DOHH2 (cell line): ENCODE results near the gene DHRS3.

ENCODE experiments used
- H3F3A ChIP-seq: fragments of 200-600 bp; sonication (generic), shearing (Covaris generic); 2 replicates; pipeline ENCODE4 v1.6.0; 2016; ENCODE audit warnings: antibody characterized with exemption, mild to moderate bottlenecking; ENCODE audit not compliant: control insufficient read depth, insufficient read depth
- H3K27ac ChIP-seq: fragments of 200-600 bp; sonication (generic); 2 replicates; pipeline ENCODE4 v1.5.1; 2014; ENCODE audit warnings: low read depth, mild to moderate bottlenecking, low read length, moderate library complexity
- H3K27me3 ChIP-seq: fragments of 200-600 bp; sonication (generic); 2 replicates; pipeline ENCODE4 v1.6.1; 2014; ENCODE audit warnings: mild to moderate bottlenecking, low read length, mixed read lengths; ENCODE audit not compliant: control insufficient read depth
- H3K36me3 ChIP-seq: fragments of 200-600 bp; sonication (generic); 2 replicates; pipeline ENCODE4 v1.6.1; 2014; ENCODE audit warnings: mild to moderate bottlenecking, low read length, moderate library complexity, mixed read lengths; ENCODE audit not compliant: control insufficient read depth
- H3K4me1 ChIP-seq: fragments of 200-600 bp; sonication (generic); 2 replicates; pipeline ENCODE4 v1.6.1; 2014; ENCODE audit warnings: mild to moderate bottlenecking, low read length, mixed read lengths; ENCODE audit not compliant: control insufficient read depth
- H3K4me2 ChIP-seq: fragments of 200-600 bp; sonication (generic); 2 replicates; pipeline ENCODE4 v1.6.0; 2014; ENCODE audit warnings: mild to moderate bottlenecking, low read length, moderate library complexity
- H3K4me3 ChIP-seq: fragments of 200-600 bp; sonication (generic); 2 replicates; pipeline ENCODE4 v1.5.1; 2014; ENCODE audit warnings: mild to moderate bottlenecking, low read length, mixed read lengths
- H3K79me2 ChIP-seq: fragments of 200-600 bp; sonication (generic); 2 replicates; pipeline ENCODE4 v1.6.1; 2014; ENCODE audit warnings: mild to moderate bottlenecking, low read length, mixed read lengths; ENCODE audit not compliant: control insufficient read depth
- H3K9me2 ChIP-seq: fragments of 200-600 bp; sonication (generic); replicated peaks from 2 replicates; pipeline ENCODE4 v1.6.1; 2014; ENCODE audit warnings: mild to moderate bottlenecking, low read length, mixed read lengths; ENCODE audit not compliant: control insufficient read depth
- H3K9me3 ChIP-seq: fragments of 200-600 bp; sonication (generic); 2 replicates; pipeline ENCODE4 v1.6.1; 2014; ENCODE audit warnings: antibody characterized with exemption, low read length, mixed read lengths; ENCODE audit not compliant: control insufficient read depth, insufficient read depth
- H4K20me1 ChIP-seq: fragments of 200-600 bp; sonication (generic); 2 replicates; pipeline ENCODE4 v1.6.0; 2014; ENCODE audit warnings: low read depth, mild to moderate bottlenecking, antibody characterized with exemption, low read length, moderate library complexity; ENCODE audit not compliant: control insufficient read depth, insufficient read depth
- EZH2phosphoT487 ChIP-seq: fragments of 200-600 bp; sonication (generic); IDR thresholded peaks from 2 replicates; pipeline ENCODE4 v1.6.1; 2017; ENCODE audit warnings: borderline replicate concordance, mild to moderate bottlenecking, antibody characterized with exemption, low read length, moderate library complexity, mixed read lengths
- TF ChIP-seq, protein P1 (sequence below): fragments of 200-600 bp; sonication (generic); IDR thresholded peaks from one replicate; pipeline ENCODE4 v1.5.1; 2014; ENCODE audit warnings: antibody characterized with exemption, mild to moderate bottlenecking, low read depth, low read length; ENCODE audit not compliant: poor library complexity, severe bottlenecking

DHRS3 gene

DNA sequence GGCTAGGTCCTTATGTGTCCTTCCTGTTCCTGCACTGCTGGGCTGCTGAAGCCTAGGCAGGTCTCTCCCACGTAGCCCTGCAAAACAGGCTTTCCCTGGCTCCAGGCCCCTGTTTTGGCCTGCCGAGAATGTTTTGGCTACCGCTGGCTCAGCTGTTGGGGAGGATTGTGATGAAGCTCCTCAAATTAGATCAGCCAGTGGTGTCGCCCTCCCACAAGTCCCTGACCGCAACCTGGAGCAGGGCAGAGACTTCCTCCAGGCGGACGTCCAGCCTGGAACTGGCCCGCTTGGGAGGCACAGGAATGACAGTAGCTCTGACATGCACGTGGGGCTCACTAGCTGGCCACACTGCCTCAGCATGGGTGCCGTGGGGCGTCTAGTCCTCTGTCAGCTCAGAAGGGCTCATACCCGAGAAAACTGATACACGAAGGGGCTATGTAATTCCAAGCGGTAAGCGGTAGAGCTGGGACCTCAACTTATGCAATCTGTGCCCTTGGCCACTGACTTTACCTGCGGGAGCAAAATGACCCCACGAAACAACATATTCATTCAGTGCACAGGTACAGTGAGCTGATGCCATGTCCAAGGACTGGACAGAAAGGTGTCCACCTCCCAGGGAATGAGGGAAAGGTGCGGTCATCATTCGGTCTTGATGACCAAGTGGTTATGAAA is 26.6 kb downstream of the DHRS3 start:
- Histone ChIP-seq H3K4me3 (no peak overlapping the region), H3K9me3 (no peaks in the 10 kb centered on the region), H3K27me3 (peaks cover 10% of the 10 kb centered on the region), H3K79me2 (no peaks in the 10 kb centered on the region), H3K9me2 (no peaks in the 10 kb centered on the region), H4K20me1 (no peaks in the 10 kb centered on the region), H3K36me3 (no peaks in the 10 kb centered on the region), H3F3A (no peaks in the 10 kb centered on the region), H3K4me2 (no peak overlapping the region), H3K4me1 (no peaks in the 10 kb centered on the region), H3K27ac (no peak overlapping the region)
- TF ChIP-seq, protein P1, sequence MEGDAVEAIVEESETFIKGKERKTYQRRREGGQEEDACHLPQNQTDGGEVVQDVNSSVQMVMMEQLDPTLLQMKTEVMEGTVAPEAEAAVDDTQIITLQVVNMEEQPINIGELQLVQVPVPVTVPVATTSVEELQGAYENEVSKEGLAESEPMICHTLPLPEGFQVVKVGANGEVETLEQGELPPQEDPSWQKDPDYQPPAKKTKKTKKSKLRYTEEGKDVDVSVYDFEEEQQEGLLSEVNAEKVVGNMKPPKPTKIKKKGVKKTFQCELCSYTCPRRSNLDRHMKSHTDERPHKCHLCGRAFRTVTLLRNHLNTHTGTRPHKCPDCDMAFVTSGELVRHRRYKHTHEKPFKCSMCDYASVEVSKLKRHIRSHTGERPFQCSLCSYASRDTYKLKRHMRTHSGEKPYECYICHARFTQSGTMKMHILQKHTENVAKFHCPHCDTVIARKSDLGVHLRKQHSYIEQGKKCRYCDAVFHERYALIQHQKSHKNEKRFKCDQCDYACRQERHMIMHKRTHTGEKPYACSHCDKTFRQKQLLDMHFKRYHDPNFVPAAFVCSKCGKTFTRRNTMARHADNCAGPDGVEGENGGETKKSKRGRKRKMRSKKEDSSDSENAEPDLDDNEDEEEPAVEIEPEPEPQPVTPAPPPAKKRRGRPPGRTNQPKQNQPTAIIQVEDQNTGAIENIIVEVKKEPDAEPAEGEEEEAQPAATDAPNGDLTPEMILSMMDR = no peak
- no peak for TF ChIP-seq EZH2phosphoT487

DNA sequence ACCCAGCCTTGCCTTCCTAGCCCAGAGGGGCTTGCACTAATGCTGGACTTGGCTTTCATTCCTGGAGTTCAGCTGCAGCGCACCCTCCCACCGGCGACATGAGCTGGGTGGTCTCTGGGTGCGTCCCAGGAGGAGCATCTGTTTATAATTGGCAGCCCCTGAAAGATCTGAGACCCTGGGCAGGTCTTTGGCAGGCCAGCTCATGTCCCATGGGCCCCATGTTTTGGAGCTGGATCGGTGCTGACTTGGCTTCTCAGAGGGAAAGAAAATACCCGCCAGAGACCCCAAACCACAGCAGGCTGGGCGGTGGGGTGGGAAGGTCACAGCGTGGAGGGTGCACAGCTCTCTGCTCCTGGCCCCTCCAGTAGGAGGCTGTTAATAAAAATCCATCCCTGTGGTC is 29.3 kb downstream of the DHRS3 start:
- H3K4me2 ChIP-seq = no peak overlapping the region
- no peaks in the 10 kb centered on the region for H3K9me2 ChIP-seq
- TF ChIP-seq EZH2phosphoT487 = no peak
- TF ChIP-seq, protein P1 = no peak
- H4K20me1 ChIP-seq = no peaks in the 10 kb centered on the region
- H3K79me2 ChIP-seq = no peaks in the 10 kb centered on the region
- no peaks in the 10 kb centered on the region for H3K4me1 ChIP-seq
- no peak overlapping the region for H3K27ac ChIP-seq
- no peaks in the 10 kb centered on the region for H3F3A ChIP-seq
- H3K27me3 ChIP-seq = no peaks in the 10 kb centered on the region; the same call in 1 of the 2 replicates
- no peaks in the 10 kb centered on the region for H3K36me3 ChIP-seq
- H3K4me3 ChIP-seq = no peak overlapping the region
- no peaks in the 10 kb centered on the region for H3K9me3 ChIP-seq

DNA sequence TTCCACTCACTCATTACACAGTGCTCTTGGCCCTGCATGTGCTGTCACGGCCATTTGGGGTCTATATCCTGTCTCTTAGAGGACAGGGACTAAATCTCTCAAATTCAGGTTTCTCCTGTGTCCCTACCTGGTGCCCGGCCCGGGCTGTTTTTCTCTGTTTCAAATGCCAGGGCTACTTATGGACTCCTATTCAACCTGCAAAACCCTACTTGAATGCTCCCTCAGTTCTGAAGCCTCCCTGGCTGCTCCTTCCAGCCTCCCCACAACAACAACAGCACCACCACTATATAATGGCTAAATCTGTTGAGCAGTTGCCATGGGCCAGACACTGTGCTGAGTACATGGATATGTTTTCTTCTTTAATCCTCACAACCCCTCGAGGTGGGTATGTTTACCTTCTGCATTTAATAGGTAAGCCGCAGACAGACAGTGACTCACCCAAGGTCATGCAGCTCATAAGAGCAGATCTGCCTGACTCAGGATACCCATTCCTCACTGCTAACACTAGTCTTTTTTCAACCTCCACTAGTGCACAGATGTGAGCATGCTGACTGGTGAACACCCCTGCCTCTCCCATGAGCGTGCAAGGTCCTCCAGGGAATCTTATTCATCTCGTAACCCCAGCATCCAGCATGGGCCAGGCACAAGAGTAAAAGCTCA is 29.9 kb downstream of the DHRS3 start:
- H3K9me2 ChIP-seq = no peaks in the 10 kb centered on the region
- no peaks in the 10 kb centered on the region for H3F3A ChIP-seq
- H4K20me1 ChIP-seq = no peaks in the 10 kb centered on the region
- H3K4me2 ChIP-seq = no peak overlapping the region
- no peak for TF ChIP-seq EZH2phosphoT487
- TF ChIP-seq, protein P1 = no peak
- H3K79me2 ChIP-seq = no peaks in the 10 kb centered on the region
- no peaks in the 10 kb centered on the region for H3K27me3 ChIP-seq
- no peaks in the 10 kb centered on the region for H3K36me3 ChIP-seq
- H3K9me3 ChIP-seq = no peaks in the 10 kb centered on the region
- H3K27ac ChIP-seq = no peak overlapping the region
- no peak overlapping the region for H3K4me3 ChIP-seq
- no peaks in the 10 kb centered on the region for H3K4me1 ChIP-seq
